Measurements from ENCODE around the gene PPP1R12B.
A peak's percentile ranks its signal among the peaks of the same experiment; 100 is the strongest.
"Not testable (repeated sequence)": the region's sequence is repeated elsewhere in the genome, so short reads cannot be mapped to it uniquely, and the experiment has no call there.

PPP1R12B gene

DNA sequence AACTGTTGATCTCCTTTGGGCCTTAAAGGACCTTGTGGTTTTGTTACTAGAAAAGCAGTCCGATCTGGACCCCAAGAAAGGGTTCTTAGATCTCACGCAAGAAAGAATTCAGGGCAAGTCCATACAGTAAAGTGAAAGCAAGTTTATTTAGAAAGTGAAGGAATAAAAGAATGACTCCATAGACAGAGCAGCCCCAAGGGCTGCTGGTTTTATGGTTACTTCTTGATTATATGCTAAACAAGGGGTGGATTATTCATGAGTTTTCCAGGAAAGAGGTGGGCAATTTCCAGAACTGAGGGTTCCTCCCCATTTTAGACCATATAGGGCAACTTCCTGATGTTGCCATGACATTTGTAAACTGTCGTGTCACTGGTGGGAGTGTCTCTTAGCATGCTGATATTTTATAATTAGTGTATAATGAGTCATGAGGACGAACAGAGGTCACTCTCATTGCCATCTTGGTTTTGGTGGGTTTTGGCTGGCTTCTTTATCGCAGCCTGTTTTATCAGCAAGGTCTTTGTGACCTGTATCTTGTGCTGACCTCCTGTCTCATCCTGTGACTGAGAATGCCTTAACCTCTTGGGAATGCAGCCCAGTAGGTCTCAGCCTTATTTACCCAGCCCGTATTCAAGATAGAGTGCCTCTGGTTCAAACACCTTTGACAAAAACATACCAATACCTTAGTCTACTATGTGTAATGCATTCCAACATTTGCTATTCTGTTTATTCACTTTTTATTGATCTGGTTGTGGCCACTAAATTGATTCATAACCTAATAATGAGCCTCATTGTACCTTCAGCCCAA, 183.5 kb downstream of the PPP1R12B start:
- not testable (repeated sequence) for DNase-seq (ENCODE audit: low spot score)

DNA sequence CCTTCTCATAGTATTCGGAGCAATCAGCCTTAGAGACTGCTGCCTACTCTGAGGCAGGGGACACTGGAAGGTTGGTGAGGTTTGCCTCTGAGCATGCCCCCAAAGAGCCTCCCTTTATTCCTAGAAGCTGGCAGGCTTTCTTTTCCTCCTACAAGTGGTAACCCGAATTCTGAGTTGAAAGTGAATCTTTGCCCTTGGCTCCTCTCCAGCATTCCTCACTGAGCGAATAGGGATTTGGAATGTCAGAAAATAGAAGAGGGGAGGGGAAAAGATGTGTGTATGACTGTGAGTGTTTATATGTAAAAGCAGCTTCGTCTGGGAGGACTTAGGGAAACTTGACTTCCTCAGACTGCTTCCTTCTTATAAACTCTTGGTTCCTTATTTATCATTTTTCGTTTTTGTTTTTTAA, 190.7 kb downstream of the PPP1R12B start:
- peak; percentile 34 for DNase-seq (ENCODE audit: low spot score)

DNA sequence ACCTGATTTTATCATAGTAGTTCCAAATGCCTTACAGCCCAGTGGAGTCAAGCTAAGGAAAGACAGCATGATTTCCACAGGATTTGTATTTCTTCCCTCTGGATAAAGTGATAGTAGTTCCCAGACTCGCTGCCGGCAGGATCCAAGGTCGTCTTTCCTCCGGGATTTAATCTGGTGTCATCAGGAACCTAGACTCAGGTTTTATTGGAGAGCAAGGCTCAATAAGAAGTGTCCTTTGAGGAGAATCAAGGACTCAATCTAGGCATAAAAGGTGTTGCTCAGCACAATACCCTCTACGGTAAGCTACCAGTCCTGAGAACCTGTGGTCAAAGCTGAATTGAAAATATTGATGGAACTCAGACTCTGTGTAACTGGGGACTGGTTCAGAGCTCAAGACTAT, 191.1 kb downstream of the PPP1R12B start:
- not testable (repeated sequence) for DNase-seq (ENCODE audit: low spot score)

GRCh38 chr1:202540014-202540413, 191.5 kb downstream of the PPP1R12B start:
- DNase-seq (ENCODE audit: low spot score), result no peak

DNA sequence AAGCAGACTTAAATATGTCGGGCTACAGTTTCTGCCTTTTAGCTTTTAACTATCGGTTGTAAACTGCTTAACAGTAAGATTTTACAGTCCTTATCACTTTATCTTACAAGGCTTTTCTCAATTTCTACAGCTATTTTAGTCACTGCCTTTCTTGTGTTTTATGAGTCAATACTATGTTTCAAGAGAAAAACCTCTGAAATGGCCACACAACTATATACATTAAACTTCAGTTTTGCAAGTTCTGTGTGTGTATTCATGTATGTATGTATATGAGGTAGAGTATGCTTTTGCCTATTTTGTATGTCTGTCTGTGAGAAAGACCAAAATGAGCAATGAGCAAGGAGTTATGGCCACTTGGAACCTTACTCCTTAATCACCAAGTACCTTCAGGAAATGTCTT, 191.9 kb downstream of the PPP1R12B start:
- no peak for DNase-seq (ENCODE audit: low spot score)

GRCh38 chr1:202540858-202541257, 192.4 kb downstream of the PPP1R12B start:
- DNase-seq (ENCODE audit: low spot score), result not testable (repeated sequence)

- DNase-seq (ENCODE audit: low spot score), result not testable (repeated sequence)
Observed at GRCh38 chr1:202542415-202542814, 193.9 kb downstream of the PPP1R12B start.

DNA sequence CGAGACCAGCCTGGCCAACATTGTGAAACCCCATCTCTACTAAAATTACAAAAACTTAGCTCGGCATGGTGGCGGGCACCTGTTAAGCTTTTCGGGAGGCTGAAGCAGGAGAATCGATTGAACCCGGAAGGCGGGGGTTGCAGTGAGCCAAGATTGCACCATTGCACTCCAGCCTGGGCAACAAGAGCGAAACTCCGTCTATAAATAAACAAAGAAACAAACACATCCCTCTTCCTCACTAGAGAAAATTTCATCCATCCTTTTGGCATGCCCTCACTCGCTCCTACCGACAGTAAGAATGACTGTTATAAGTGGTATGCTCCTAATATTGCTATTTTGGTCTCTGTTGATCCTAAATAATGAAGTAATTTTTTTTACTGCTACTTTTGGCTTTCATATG, 195.0 kb downstream of the PPP1R12B start:
- DNase-seq (ENCODE audit: low spot score), result not testable (repeated sequence)

GRCh38 chr1:202544766-202545449, 196.4 kb downstream of the PPP1R12B start:
- DNase-seq (ENCODE audit: low spot score), result not testable (repeated sequence)

DNA sequence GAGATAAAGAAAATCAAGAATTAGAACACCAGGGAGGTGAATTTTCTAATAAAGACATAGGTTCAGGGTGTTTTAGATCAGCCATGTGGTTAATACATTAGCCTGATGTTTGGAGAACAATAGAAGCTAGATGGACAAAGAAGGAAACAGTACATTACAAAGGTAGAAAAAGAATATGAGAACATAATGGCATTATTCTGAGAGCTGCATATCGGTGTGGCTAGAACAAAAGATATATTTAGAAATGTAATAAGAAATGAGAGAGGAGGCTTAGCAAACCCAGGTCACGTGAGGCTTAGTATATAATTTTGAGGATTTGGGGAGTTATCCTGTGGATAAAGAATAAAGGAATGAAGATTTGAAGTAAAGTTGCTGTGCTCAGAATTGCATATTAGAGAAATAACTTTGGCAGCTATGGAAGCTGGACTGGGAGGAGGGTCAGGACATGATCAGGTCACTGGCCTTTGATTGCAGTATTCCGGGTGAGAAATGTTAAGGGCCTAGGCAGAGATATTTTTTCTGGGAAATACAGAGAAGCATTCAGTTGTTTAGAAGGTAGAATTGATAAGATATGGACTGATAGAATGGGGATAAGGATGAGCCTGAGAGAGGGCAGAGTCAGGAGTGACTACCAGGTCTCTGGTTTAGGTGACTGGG, 197.3 kb downstream of the PPP1R12B start:
- not testable (repeated sequence) for DNase-seq (ENCODE audit: low spot score)

GRCh38 chr1:202546377-202546776, 197.9 kb downstream of the PPP1R12B start:
- not testable (repeated sequence) for DNase-seq (ENCODE audit: low spot score)

DNA sequence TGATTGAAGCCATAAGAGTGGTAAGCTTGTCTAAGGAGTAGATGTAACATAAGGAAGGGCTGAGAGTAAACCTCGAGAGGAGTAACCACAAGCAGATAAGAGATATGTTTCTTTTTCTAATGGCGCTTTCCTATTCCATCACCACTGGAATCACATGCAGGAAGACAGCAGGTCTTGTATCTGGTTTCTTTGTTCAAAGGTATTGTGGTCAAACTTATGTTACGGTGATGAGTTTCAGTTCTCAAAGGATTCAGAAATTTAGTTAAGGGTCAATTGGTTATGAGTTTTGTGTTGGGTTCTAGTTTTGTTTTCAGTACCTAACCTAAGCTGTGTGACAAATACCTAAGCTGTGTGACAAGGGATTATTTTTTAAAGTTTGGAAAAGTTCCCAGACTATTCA, 198.3 kb downstream of the PPP1R12B start:
- DNase-seq (ENCODE audit: low spot score), result not testable (repeated sequence)

DNA sequence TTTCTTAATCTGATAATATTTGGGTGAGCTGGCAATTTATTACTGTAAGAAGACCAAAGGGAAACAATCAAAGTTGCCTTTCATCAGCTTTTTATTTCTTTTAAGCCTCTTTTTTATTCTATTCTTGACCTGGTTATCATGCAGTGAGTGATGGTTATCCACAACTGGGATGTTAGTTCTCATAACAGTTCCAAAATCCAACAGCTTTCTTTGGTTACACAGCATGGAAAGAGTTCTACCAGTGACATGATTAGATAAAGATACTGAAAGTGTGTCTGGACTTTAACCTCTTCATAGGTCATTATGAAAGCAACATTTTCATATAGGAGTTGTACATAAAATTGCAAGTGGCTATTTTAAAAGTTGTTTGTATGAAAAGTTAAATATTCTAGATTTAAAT, 198.7 kb downstream of the PPP1R12B start:
- no peak for DNase-seq (ENCODE audit: low spot score)

- not testable (repeated sequence) for DNase-seq (ENCODE audit: low spot score)
Observed at GRCh38 chr1:202550088-202550487, 201.6 kb downstream of the PPP1R12B start.

GRCh38 chr1:202551683-202552082, 203.2 kb downstream of the PPP1R12B start:
- no peak for DNase-seq (ENCODE audit: low spot score)

GRCh38 chr1:202552615-202553014, 204.1 kb downstream of the PPP1R12B start:
- DNase-seq (ENCODE audit: low spot score), result not testable (repeated sequence)

DNA sequence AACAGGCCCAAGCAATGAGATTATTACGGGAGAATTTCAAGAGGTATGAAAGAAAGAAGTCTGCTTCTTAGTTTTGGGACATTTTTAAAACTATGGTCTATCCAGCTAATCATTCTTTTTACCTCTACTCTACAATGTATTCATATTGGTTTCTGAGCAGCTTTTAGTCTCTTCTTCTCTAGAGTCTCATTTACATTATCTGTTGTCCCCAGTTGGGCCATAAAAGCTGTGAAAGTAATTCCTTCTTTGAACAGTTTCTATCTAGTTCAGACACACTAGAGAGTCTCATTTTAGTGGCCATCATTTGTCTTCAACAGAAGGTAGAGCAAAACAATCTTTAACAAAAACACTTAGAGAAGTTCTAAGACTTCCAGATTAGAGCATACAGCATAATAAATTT, 204.6 kb downstream of the PPP1R12B start:
- DNase-seq (ENCODE audit: low spot score), result not testable (repeated sequence)

- DNase-seq (ENCODE audit: low spot score), result no peak
Observed at GRCh38 chr1:202553560-202554038, 205.1 kb downstream of the PPP1R12B start.

DNA sequence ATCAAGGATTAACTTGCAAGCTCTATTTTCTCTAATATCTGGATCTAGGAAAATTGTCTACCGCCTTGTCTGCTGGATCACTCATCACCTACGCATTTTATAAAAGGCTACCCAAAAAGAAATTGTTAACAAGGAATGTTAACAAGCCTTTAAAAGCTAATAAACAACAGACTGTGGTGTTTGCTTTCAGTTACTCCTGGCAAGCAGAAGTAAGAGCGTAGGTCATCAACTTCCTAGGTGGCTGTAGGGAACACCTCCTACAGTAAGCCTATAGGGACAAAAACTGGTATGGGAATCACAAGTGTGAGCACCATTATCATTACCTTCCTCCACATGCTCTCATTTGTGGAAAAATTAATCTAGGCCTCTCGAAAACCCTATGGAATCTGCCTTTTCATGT, 206.1 kb downstream of the PPP1R12B start:
- DNase-seq (ENCODE audit: low spot score), result not testable (repeated sequence)

DNA sequence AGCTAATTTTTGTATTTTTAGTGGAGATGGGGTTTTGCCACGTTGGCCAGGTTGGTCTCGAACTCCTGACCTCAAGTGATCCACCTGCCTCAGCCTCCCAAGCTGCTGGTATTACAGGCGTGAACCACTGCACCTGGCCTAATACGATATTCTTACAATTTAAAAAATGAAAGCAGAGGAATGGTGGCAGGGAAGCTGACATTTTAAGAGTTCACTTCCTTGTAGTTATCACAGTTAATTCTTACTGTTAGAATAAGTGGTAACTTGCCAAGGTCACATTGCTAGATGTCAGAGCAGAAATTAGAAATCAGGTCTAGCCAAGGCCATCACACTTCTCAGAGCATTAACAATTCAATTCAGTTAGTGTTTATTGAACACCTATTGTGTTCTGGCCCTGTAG, 207.5 kb downstream of the PPP1R12B start:
- DNase-seq (ENCODE audit: low spot score), result not testable (repeated sequence)

DNA sequence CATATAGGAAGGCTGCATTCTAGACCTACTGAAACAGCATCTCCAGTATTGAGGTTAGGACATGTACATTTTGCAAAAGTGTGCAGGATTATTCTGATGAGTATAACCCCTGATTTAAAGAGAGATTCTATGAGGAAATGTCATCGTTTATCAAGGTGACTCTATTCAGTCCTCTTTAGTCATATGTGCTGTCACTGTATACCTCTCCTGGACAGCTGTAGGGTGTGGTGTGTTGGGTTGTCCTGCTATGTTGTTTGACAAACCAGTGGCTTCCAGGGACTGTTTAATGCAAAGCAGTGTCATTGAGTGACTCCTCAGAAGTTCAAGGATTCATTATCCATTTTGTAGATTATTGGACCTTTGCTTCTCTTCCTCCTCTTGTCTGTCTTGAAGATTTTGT, 209.2 kb downstream of the PPP1R12B start:
- not testable (repeated sequence) for DNase-seq (ENCODE audit: low spot score)

DNA sequence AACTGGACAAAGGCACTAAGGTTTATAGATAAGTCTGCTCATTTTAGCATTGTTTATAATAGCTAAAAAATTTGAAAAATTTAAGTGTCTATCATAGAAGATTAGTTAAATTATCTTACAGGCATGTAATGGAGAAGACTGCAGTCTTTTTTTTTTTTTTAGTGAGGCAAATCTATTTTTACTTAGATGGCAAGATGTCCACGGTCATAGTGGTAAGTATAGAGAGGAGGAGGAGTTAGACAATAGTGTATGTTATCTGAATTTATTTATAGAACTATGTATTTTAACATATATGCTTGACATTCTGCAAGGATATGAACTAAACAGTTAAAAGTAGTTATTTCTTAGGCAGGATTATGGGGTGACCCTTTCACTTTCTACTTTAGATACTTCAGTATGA, 212.7 kb downstream of the PPP1R12B start:
- no peak for DNase-seq (ENCODE audit: low spot score)

All from hepatic stellate cell (primary cell).